Stimulated activated CD4-positive, alpha-beta T cell treated with anti-CD3 and anti-CD28 coated beads, Interleukin-15, amount 100 ng/mL, for 48 hours (primary cell): ENCODE results near the gene PTPRN2.
"Not testable (repeated sequence)": the region's sequence is repeated elsewhere in the genome, so short reads cannot be mapped to it uniquely, and the experiment has no call there.

ENCODE experiments used
- DNase-seq, 2 donors: peaks; one replicate each; pipeline ENCODE4 v3.0.0-alpha.2; 2020; ENCODE audit warnings: low read depth in 2 of 2

Gene PTPRN2

DNA sequence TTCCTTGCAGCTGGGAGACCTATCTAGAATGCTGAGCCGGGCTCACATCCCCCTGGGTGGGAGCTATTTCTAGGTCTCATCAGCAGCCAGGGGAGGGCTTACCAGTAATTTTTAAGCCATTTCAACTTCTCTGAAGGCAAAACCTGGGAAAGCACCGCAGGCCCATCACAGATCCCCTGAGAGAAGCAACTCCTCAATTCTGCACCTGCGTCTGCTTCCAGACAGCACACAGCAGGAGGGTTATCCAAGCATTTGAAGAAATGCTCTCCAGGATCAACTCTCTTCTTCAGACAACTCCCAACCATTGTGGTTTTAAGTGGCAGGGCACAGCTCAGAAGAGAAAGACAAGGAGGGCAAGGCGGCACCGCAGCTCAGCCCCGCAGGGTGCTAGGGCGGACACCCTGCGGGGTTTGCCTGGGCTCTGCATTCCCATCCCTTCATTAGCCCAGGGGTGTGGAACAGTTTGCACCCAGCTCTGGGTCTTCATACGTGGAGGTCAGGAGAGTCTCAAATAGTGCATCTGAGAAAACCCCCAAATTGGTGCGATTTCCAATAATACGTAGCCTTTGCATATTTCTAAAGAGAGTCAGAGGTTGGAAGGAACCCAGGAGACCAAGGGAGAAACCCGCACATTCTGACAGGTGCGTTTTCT, 632.1 kb downstream of the PTPRN2 start:
- no peak for DNase-seq

DNA sequence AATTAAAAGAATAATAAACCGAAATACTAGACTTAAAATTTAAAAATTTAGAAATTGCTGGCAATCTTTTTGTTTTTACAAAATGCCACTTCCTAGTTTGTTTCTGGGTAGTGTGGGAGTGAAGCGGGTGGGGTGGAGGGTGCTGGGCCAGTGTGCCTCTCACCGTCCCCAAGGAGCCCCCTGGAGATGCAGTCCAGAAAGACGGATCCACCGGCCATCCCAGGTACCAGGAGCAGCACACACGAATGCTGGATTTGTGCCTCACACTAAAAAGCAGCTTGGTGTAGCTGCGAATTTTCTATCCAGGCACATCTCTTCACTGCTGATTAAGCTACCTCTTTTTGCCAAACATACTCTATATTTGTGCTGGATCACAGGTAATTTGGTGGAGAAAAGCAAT, 632.7 kb downstream of the PTPRN2 start:
- no peak for DNase-seq

DNA sequence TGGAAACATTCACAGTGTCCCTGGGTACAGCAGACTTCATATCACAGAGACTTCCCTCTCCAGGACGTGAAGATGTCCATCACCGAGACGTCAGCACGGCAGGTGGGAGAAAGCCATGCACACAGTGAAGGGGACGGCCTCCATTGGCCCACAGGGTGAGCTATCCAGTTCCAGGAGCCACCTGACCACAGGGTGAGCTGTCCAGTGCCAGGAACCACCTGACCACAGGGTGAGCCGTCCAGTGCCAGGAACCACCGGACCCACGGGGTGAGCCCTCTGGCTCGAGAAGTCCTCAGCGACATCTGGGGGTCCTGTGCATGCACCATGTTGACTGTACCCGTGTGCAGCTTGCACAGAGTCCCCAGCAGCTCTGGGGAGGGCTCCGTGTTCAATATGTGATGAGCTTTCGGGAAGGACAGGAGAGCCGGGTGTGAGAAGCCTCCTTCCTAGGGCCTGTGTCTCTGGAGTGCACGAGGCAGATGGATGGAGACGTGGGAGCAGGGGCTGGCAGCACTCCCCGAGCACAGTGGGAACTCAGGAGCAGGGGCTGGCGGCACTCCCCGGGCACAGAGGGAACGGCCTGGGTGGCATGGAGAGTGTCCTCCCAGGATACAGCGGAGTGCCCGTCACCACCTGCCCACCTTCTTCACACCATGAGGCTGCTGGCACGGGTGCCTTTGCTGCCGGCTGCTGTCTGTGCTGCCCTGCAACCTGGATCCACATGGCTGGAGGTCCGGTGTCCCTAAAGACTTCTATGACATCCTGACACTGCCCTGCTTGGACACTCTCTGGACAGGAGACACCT, 634.6 kb downstream of the PTPRN2 start:
- no peak for DNase-seq

- no peak for DNase-seq
These were observed 635.5 kb downstream of the PTPRN2 start for GRCh38 chr7:157952050-157952667.

- no peak for DNase-seq
These were observed 636.1 kb downstream of the PTPRN2 start for GRCh38 chr7:157951300-157952049.

GRCh38 chr7:157949711-157950110, 637.9 kb downstream of the PTPRN2 start:
- no peak for DNase-seq

- no peak for DNase-seq
These were observed 640.1 kb downstream of the PTPRN2 start for GRCh38 chr7:157947504-157947903.

DNA sequence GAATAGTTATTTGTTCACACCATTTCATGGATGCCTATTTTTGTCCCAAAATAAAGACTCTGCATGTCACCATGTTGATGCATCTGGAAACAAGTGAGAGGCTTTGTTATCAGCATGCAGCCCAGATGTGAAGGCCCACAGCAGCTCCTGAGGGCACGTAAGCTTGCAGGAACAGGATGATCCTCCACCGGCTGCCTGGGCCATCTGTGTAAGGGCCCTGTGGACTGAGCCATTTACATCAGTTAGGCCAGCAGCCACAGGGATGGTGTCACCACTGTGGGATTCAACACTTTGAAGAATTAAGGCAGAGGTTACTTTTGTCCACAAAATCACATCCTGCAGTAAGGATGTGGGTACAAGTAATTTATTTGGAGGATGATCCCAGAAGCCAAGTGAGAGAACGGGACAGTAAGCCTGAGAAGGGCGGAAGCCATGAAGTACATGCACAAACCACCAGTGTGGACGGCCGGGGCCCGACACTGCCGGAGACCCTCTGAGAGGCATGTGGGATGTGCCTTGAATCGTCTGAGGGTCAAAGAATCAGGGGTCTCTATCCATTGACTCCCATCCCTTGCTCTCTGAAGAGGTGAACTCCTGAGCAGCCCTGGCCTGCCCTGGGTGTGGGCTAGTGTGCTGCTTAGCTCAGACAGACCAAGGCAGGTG, 641.1 kb downstream of the PTPRN2 start:
- no peak for DNase-seq

DNA sequence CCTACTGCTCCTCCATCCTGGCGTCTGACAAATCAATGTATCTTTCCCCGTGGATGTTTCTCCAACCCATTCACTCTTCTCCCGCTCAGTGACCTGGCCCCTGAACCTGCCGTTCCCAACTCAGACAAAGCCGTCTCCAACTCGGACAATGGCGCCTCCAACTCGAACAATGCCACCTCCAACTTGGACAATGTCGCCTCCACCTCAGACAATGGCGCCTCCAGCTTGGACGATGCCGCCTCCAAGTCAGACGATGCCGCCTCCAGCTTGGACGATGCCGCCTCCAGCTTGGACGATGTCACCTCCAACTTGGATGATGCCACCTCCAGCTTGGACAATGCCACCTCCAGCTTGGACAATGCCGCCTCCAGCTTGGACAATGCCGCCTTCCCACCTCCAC, 642.2 kb downstream of the PTPRN2 start:
- no peak for DNase-seq

DNA sequence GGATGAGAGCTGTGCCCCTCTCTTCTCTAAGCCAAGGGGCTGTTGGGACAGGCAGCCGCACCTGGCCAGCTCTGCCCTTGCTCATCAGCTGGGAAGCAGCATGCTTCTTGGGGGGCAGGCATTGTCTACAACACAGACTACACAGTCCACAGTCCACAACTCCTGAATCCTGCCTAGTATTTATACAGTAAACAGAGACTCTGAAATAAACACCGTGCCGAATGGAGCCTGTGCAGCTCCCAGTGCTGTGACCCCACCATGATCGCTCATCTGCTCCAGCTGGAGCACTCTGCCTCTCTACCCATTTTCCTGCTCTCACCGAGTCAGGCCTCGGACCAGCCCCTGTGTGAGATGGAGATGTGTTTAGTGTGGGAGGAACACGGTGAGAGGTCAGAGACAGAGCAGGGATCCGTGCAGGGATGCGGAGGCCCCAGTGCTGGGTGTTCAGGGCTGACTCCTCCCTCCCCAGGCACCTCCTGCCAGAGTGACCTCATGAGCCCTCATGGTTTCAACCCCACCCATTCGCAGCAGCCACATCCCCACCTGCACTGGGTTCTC, 642.8 kb downstream of the PTPRN2 start:
- DNase-seq, result no peak

DNA sequence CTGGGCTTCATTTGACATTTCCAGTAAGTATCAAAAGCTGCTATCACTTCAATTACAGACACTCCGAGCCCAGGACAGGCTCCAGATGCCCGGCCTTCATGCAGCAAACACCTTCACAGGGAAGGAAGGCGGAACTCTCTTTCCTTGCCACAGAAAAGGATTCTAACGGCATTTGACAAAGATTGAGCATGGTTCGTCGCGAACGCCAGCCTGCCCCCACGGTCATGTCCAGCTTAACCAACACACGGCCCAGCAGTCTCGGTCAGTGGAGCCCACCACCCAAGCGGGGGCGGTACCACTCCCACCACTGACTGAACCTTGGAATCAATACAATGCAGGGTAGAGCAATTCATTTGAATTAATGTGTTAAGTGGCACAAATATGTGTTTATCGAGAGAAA, 643.6 kb downstream of the PTPRN2 start:
- no peak for DNase-seq

DNA sequence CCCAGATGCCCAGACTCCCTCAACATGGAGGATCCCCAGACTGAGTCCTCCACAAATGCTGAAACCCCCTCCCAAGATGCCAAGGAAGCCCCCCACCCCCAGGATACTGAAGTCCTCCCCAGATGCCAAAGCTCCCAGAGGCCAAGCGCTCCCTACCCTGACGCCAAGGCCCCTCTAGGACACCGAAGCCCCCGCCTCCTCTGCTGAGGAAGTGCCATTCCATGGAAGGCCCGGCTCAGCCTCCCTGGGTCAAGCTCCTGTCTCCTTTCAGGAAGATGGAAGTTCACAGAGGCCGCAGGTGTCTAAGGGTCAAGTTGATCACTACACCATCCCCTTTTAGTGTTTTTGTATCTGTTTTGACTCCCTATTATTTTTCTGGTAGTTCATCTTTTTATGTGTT, 644.1 kb downstream of the PTPRN2 start:
- no peak for DNase-seq

DNA sequence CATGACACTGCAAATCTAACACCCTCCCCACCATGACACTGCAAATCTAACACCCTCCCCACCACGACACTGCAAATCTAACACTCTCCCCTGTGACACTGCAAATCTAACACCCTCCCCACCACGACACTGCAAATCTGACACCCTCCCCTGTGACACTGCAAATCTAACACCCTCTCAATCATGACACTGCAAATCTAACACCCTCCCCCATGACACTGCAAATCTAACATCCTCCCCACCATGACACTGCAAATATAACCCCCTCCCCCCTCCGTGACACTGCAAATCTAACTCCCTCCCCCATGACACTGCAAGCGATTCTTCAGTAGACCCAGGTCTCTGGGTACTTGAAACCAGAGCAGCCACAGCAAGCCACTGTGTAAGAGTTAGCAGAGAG, 646.4 kb downstream of the PTPRN2 start:
- no peak for DNase-seq

DNA sequence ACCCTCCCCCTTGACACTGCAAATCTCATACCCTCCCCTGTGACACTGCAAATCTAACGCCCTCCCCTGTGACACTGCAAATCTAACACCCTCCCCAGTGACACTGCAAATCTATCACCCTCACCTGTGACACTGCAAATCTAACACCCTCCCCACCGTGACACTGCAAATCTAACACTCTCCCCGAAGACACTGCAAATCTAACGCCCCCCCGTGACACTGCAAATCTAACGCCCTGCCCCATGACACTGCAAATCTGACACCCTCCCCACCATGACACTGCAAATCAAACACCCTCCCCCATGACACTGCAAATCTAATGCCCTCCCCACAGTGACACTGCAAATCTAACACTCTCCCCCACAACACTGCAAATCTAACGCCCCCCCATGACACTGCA, 647.1 kb downstream of the PTPRN2 start:
- DNase-seq, result no peak

DNA sequence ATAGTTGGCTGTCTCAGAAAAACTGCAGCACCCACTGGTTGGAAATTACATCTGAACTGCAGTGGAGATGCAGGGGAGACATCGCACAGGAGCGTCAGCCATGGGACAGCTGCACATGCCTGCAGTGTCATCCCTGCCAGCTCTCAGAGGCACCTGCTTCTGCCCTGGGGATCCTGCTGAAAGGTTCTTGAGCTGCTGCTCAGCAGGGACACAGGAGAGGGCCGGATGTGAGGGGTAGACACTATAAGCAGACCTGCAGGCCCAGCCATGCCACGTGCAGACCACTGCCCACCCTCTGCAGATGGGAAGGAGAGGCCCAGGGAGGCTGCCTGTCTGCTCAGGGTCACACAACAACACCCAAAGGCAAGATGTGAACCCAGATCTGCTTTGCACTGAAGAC, 649.4 kb downstream of the PTPRN2 start:
- DNase-seq, result no peak

DNA sequence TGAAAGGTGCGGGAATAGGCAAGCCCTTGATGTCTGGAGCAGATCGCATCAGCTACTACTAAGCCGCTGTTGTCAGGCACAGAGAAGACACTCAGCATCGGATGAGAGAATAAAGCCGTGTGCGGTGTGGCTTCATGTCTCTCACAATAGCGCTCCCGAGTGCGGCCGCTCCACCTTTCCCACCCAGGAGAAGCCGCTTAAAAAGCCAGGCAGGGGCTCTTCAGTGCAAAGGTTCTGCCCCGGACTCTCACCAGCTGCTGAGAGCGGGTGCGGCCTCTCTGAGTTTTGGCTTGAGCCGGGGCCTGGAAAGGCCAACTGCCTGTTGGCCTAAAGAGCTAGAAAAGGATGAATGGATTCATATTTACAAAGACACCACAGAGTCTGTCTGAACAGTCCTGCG, 650.2 kb downstream of the PTPRN2 start:
- DNase-seq, result no peak

DNA sequence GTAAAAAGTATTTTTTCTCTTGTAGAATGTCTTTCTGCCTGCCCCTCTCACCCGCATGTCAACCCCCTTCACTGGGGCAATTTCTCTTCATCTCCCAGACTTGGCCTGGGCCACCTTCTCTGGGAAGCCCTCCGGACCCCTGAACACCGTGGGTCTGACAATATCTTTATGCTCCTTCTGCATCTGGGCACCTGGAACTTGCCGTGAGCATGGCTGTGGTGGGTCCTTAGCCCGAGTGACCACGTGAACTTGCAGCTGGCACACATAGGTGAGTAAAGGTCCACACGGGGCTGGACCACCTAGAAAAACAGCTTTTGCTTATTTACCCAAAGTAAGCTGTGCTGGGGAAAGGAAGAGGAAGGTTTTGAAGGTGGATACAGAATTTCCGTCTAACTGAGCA, 650.6 kb downstream of the PTPRN2 start:
- no peak for DNase-seq

DNA sequence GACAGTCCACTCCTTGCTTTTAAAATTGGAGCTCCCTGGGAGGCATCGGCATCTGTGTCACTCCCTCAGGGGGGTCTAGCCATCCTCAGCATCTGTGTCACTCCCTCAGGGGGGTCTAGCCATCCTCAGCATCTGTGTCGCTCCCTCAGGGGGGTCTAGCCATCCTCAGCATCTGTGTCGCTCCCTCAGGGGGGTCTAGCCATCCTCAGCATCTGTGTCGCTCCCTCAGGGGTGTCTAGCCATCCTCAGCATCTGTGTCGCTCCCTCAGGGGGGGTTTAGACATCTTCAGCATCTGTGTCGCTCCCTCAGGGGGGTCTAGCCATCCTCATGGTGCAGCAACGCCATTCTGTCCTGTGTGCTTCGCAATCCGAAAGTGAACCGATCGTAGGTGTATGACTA, 651.9 kb downstream of the PTPRN2 start:
- not testable (repeated sequence) for DNase-seq

- not testable (repeated sequence) for DNase-seq
These were observed 654.1 kb downstream of the PTPRN2 start for GRCh38 chr7:157933219-157934155.

DNA sequence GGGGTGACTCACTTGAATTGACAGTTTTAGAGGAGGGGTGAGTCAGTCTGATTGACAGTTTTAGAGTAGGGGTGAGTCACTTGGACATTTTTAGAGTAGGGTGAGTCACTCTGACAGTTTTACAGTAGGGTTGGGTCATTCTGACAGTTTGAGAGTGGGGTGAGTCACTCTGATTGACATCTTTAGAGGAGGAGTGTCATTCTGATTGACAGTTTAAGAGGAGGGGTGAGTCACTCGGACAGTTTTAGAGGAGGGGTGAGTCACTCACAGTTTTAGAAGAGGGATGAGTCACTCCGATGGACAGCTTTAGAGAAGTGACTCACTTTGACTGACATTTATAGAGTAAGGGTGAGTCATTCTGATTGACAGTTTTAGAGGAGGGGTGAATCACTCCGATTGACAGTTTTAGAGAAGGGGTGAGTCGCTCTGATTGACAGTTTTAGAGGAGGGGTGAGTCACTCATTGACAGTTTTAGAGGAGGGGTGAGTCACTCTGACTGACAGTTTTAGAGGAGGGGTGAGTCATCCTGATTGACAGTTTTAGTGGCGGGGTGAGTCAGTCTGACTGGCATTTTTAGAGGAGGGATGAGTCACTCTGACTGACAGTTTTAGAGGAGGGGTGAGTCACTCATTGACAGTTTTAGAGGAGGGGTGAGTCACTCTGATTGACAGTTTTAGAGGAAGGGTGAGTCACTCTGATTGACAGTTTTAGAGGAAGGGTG, 655.0 kb downstream of the PTPRN2 start:
- no peak for DNase-seq
